NCI-H1092 (cell line): Measurements from ENCODE around the gene PLPP6.
"Not testable (repeated sequence)": the region's sequence is repeated elsewhere in the genome, so short reads cannot be mapped to it uniquely, and the experiment has no call there.

Source experiments
- DNase-seq: peaks from one replicate; lab custom pipeline; 2025; lab: John Stamatoyannopoulos, UW

Gene PLPP6

GRCh38 chr9:4662108-4662988, at the start of gene PLPP6:
TSS of gene PLPP6 (plus strand) at chr9:4662294. CDS start at chr9:4662376, 82 bp downstream.
- peak; percentile 89 for DNase-seq

GRCh38 chr9:4614627-4615026, 47.5 kb upstream of the PLPP6 start:
- no peak for DNase-seq

GRCh38 chr9:4615251-4615650, 46.8 kb upstream of the PLPP6 start:
- DNase-seq = no peak

GRCh38 chr9:4615778-4616177, 46.3 kb upstream of the PLPP6 start:
- no peak for DNase-seq

- no peak for DNase-seq
Observed at GRCh38 chr9:4617752-4618151, 44.3 kb upstream of the PLPP6 start.

- DNase-seq = no peak
Observed at GRCh38 chr9:4618700-4619099, 43.4 kb upstream of the PLPP6 start.

GRCh38 chr9:4620057-4620765, 41.9 kb upstream of the PLPP6 start:
- DNase-seq = no peak

- DNase-seq = no peak
Observed at GRCh38 chr9:4620881-4621555, 41.1 kb upstream of the PLPP6 start.

- DNase-seq = no peak
Observed at GRCh38 chr9:4622016-4622415, 40.1 kb upstream of the PLPP6 start.

- DNase-seq = no peak
Observed at GRCh38 chr9:4630836-4631235, 31.3 kb upstream of the PLPP6 start.

GRCh38 chr9:4638968-4639367, 23.1 kb upstream of the PLPP6 start:
- DNase-seq = no peak

GRCh38 chr9:4639420-4639819, 22.7 kb upstream of the PLPP6 start:
- DNase-seq = no peak

- peak; percentile 35 for DNase-seq
Observed at GRCh38 chr9:4640027-4640426, 22.1 kb upstream of the PLPP6 start.

GRCh38 chr9:4642351-4642750, 19.7 kb upstream of the PLPP6 start:
- DNase-seq = no peak

- no peak for DNase-seq
Observed at GRCh38 chr9:4654084-4654483, 8.0 kb upstream of the PLPP6 start.

- DNase-seq = no peak
Observed at GRCh38 chr9:4654538-4654937, 7.6 kb upstream of the PLPP6 start.

GRCh38 chr9:4656196-4656595, 5.9 kb upstream of the PLPP6 start:
- DNase-seq = not testable (repeated sequence)

- DNase-seq = no peak
Observed at GRCh38 chr9:4656621-4657020, 5.5 kb upstream of the PLPP6 start.

- no peak for DNase-seq
Observed at GRCh38 chr9:4657426-4658159, 4.5 kb upstream of the PLPP6 start.

GRCh38 chr9:4660665-4661064, 1.4 kb upstream of the PLPP6 start:
- not testable (repeated sequence) for DNase-seq

- DNase-seq = no peak
Observed at GRCh38 chr9:4661165-4661564, 929 bp upstream of the PLPP6 start.

- DNase-seq = no peak
Observed at GRCh38 chr9:4661611-4662010, 483 bp upstream of the PLPP6 start.
